SK-N-SH (cell line): ENCODE measurements around the gene AHCY. TPM values are rescaled to one million over a fixed set of nuclear protein-coding genes. Genes with fewer than 3 reads are reported as not detected.
"Not testable (repeated sequence)": the region's sequence is repeated elsewhere in the genome, so short reads cannot be mapped to it uniquely, and the experiment has no call there.

Experiments used
- CTCF ChIA-PET: fragments of 300-600, 350-600 bp; formaldehyde crosslinking; extraction: SDS; loops from one replicate; lab custom pipeline; 2021; lab: Yijun Ruan, JAX
- POLR2A ChIA-PET: fragments of 350-600 bp; sonication (Branson Sonifier 250); formaldehyde crosslinking; extraction: SDS; loops from one replicate; lab custom pipeline; 2020; ENCODE audit warnings: antibody characterized with exemption, inconsistent platforms; lab: Yijun Ruan, JAX
- DNase-seq: peaks from one replicate; pipeline ENCODE4 v3.0.0; 2012
- H2AFZ ChIP-seq: fragments of 200-600 bp; sonication (generic); 2 replicates; pipeline ENCODE4 v1.8.1; 2016; ENCODE audit warnings: antibody characterized with exemption, mild to moderate bottlenecking, low read depth
- H3F3A ChIP-seq: fragments of 200-600 bp; sonication (generic); replicated peaks from 2 replicates; pipeline ENCODE3; 2016; ENCODE audit warnings: antibody characterized with exemption, mild to moderate bottlenecking; ENCODE audit not compliant: insufficient read depth
- H3K27ac ChIP-seq, 2 experiments: fragments of 200-500 bp in 1 of 2; fragments of 200-600 bp in 1 of 2; sonication (Bioruptor generic) in 1 of 2; sonication (generic), shearing (Covaris generic) in 1 of 2; 2 replicates each; pipeline versions ENCODE4 v1.5.1 to v1.6.1; 2014 to 2016; ENCODE audit warnings: low read depth in 2 of 2, inconsistent platforms in 1 of 2, low read length in 1 of 2, mild to moderate bottlenecking in 1 of 2, mixed read lengths in 1 of 2
- H3K27me3 ChIP-seq: fragments of 200-600 bp; sonication (generic), shearing (Covaris generic); 2 replicates; pipeline ENCODE4 v1.6.1; 2016; ENCODE audit warnings: mixed run types; ENCODE audit not compliant: insufficient read depth
- H3K36me3 ChIP-seq, 2 experiments: fragments of 200-500 bp in 1 of 2; fragments of 200-600 bp in 1 of 2; sonication (Bioruptor generic) in 1 of 2; sonication (generic) in 1 of 2; replicated peaks in 1 of 2; 2 replicates each; pipeline versions ENCODE3 to v1.5.1; 2014 to 2016; ENCODE audit warnings: low read length in 1 of 2, mild to moderate bottlenecking in 1 of 2; ENCODE audit not compliant: insufficient read depth in 2 of 2, control insufficient read depth in 1 of 2
- H3K4me1 ChIP-seq, 2 experiments: fragments of 200-500 bp in 1 of 2; fragments of 200-600 bp in 1 of 2; sonication (Bioruptor generic) in 1 of 2; sonication (generic), shearing (Covaris generic) in 1 of 2; 2 replicates each; pipeline versions ENCODE4 v1.5.1 to v1.6.1; 2014 to 2016; ENCODE audit warnings: low read depth in 1 of 2, low read length in 1 of 2, mixed run types in 1 of 2; ENCODE audit not compliant: insufficient read depth in 2 of 2, control insufficient read depth in 1 of 2
- H3K4me2 ChIP-seq: fragments of 200-600 bp; sonication (generic), shearing (Covaris generic); 2 replicates; pipeline ENCODE4 v1.6.1; 2017; ENCODE audit warnings: mixed run types
- H3K4me3 ChIP-seq, 2 experiments: fragments of 200-500 bp in 1 of 2; fragments of 200-600 bp in 1 of 2; sonication (Bioruptor generic) in 1 of 2; sonication (generic), shearing (Covaris generic) in 1 of 2; 2 replicates each; pipeline versions ENCODE4 v1.5.1 to v1.8.1; 2014 to 2016; ENCODE audit warnings: low read depth in 2 of 2, inconsistent platforms in 1 of 2, low read length in 1 of 2, mild to moderate bottlenecking in 1 of 2, mixed read lengths in 1 of 2, moderate library complexity in 1 of 2
- H3K79me2 ChIP-seq: fragments of 200-600 bp; sonication (generic); 2 replicates; pipeline ENCODE4 v1.8.1; 2017; ENCODE audit warnings: mild to moderate bottlenecking; ENCODE audit not compliant: insufficient read depth
- H3K9ac ChIP-seq: fragments of 200-600 bp; sonication (generic); 2 replicates; pipeline ENCODE4 v1.6.1; 2017; ENCODE audit warnings: mixed run types
- H3K9me2 ChIP-seq: fragments of 200-600 bp; sonication (generic); 2 replicates; pipeline ENCODE4 v1.6.1; 2017; ENCODE audit warnings: mixed run types
- H3K9me3 ChIP-seq: fragments of 200-600 bp; sonication (generic); 2 replicates; pipeline ENCODE4 v1.6.1; 2017; ENCODE audit warnings: mixed run types, mild to moderate bottlenecking, moderate library complexity
- H4K20me1 ChIP-seq: fragments of 200-600 bp; sonication (generic); 2 replicates; pipeline ENCODE4 v1.6.1; 2017; ENCODE audit warnings: mild to moderate bottlenecking, mixed run types; ENCODE audit not compliant: insufficient read depth
- CTCF ChIP-seq: fragments of 200-600 bp; sonication (generic); IDR thresholded peaks from 2 replicates; pipeline ENCODE4 v1.6.1; 2017; ENCODE audit warnings: antibody characterized with exemption, mild to moderate bottlenecking, moderate library complexity
- ELF1 ChIP-seq: IDR thresholded peaks from 2 replicates; pipeline ENCODE4 v1.4.0; 2012
- EP300 ChIP-seq, 2 experiments: IDR thresholded peaks; 2 replicates each; pipeline versions ENCODE4 v1.4.0 to v1.6.1; 2012; ENCODE audit warnings: borderline replicate concordance in 1 of 2, low read depth in 1 of 2, low read length in 1 of 2
- FOXJ3 ChIP-seq: sonication (generic); formaldehyde crosslinking; IDR thresholded peaks from 2 replicates; pipeline ENCODE4 v1.5.1; 2020; ENCODE audit warnings: mild to moderate bottlenecking, missing genetic modification reagents
- FOXM1 ChIP-seq: IDR thresholded peaks from 2 replicates; pipeline ENCODE4 v1.4.0; 2012; ENCODE audit warnings: low read depth, mild to moderate bottlenecking
- GATA2 ChIP-seq: sonication (generic); formaldehyde crosslinking; IDR thresholded peaks from 2 replicates; pipeline ENCODE4 v1.5.0; 2020; ENCODE audit warnings: mild to moderate bottlenecking, missing genetic modification reagents
- MAX ChIP-seq: IDR thresholded peaks from 2 replicates; pipeline ENCODE4 v1.4.0; 2012; ENCODE audit warnings: low read depth
- MXI1 ChIP-seq: IDR thresholded peaks from 2 replicates; pipeline ENCODE4 v1.6.1; 2012; ENCODE audit warnings: mild to moderate bottlenecking, low read depth, low read length, improper control_type of control experiment
- NFIC ChIP-seq: IDR thresholded peaks from 2 replicates; pipeline ENCODE4 v1.4.0; 2012; ENCODE audit warnings: borderline replicate concordance
- RAD21 ChIP-seq: IDR thresholded peaks from 2 replicates; pipeline ENCODE4 v1.6.1; 2012; ENCODE audit warnings: mild to moderate bottlenecking, low read length
- RCOR1 ChIP-seq: fragments of 150-350 bp; IDR thresholded peaks from 2 replicates; pipeline ENCODE4 v1.6.1; 2017; ENCODE audit warnings: antibody characterized with exemption, low read length
- RFX5 ChIP-seq: IDR thresholded peaks from 2 replicates; pipeline ENCODE4 v1.6.1; 2012; ENCODE audit warnings: mild to moderate bottlenecking, improper control_type of control experiment, low read length
- RXRA ChIP-seq: IDR thresholded peaks from 2 replicates; pipeline ENCODE4 v1.4.0; 2012; ENCODE audit warnings: low read depth, mild to moderate bottlenecking, borderline replicate concordance
- SMC3 ChIP-seq: IDR thresholded peaks from 2 replicates; pipeline ENCODE4 v1.6.1; 2012; ENCODE audit warnings: low read depth, low read length, improper control_type of control experiment
- TAF1 ChIP-seq: IDR thresholded peaks from 2 replicates; pipeline ENCODE4 v1.6.1; 2012; ENCODE audit warnings: low read depth, mild to moderate bottlenecking, low read length, moderate library complexity, borderline replicate concordance
- TCF12 ChIP-seq: IDR thresholded peaks from 2 replicates; pipeline ENCODE4 v1.4.0; 2012
- TEAD4 ChIP-seq: IDR thresholded peaks from 2 replicates; pipeline ENCODE4 v1.4.0; 2012; ENCODE audit warnings: mild to moderate bottlenecking, borderline replicate concordance; ENCODE audit not compliant: insufficient read depth
- USF1 ChIP-seq: IDR thresholded peaks from 2 replicates; pipeline ENCODE4 v1.4.0; 2012; ENCODE audit warnings: low read depth, borderline replicate concordance
- YY1 ChIP-seq: IDR thresholded peaks from 2 replicates; pipeline ENCODE4 v1.4.0; 2012; ENCODE audit warnings: low read depth, mild to moderate bottlenecking
- WGBS: methylation state at CpG from one replicate; pipeline ENCODE4 v1.1.6; 2017; ENCODE audit warnings: low lambda C conversion rate; 5-methylcytosine and 5-hydroxymethylcytosine counted together
- polyA plus RNA-seq, 3 experiments: library from polyadenylated mRNA; depleted of rRNA; stranded (reverse); fragments of >200 nt; gene quantifications; 2 replicates each; pipeline ENCODE4 v1.2.3, GENCODE V29; 2012

The AHCY gene
- polyA plus RNA-seq, 1 of the 3 experiments (the other 2 are of a cell fraction) = 196 TPM

GRCh38 chr20:34254979-34255378, 48.2 kb downstream of the AHCY start:
- CTCF ChIA-PET = interaction anchor here (0.6 to 1.3 kb wide), 9 partner anchors 8 to 103 kb away, joined by 3 to 6 read pairs (median 3); no protein-coding TSS in a partner anchor
- Histone ChIP-seq H4K20me1 (no peaks in the 10 kb centered on the region), H3K4me1 (no peaks in the 10 kb centered on the region), H3K9ac (no peak overlapping the region), H3K27me3 (no peaks in the 10 kb centered on the region), H3F3A (peaks cover 5% of the 10 kb centered on the region), H3K27ac (no peak overlapping the region), H2AFZ (no peak overlapping the region), H3K9me2 (no peaks in the 10 kb centered on the region), H3K36me3 (no peaks in the 10 kb centered on the region), H3K4me3 (no peak overlapping the region), H3K4me2 (no peak overlapping the region), H3K9me3 (no peaks in the 10 kb centered on the region), H3K79me2 (no peaks in the 10 kb centered on the region)
- no peak for DNase-seq
- WGBS = 6% methylated on average over 1 of the region's 1 CpG
- no peak for TF ChIP-seq TCF12
- no peak for TF ChIP-seq USF1
- no peak for TF ChIP-seq RCOR1
- no peak for TF ChIP-seq ELF1
- no peak for TF ChIP-seq FOXJ3
- no peak for TF ChIP-seq RXRA
- TF ChIP-seq MXI1 = no peak
- TF ChIP-seq GATA2 = no peak
- TF ChIP-seq TEAD4 = no peak
- TF ChIP-seq TAF1 = no peak
- TF ChIP-seq MAX = no peak
- TF ChIP-seq YY1 = no peak
- TF ChIP-seq FOXM1 = no peak
- TF ChIP-seq CTCF = no peak
- no peak for TF ChIP-seq EP300 (IDR thresholded peaks at IDR 0.05; ENCODE audit: borderline replicate concordance in 1 of 2, low read depth in 1 of 2, low read length in 1 of 2)
- TF ChIP-seq SMC3 = no peak
- no peak for TF ChIP-seq RFX5
- no peak for TF ChIP-seq NFIC
- TF ChIP-seq RAD21 = no peak
- POLR2A ChIA-PET = no interaction called here

GRCh38 chr20:34252431-34253086, 50.6 kb downstream of the AHCY start:
- H3F3A ChIP-seq, H3K27ac ChIP-seq, H4K20me1 ChIP-seq, POLR2A ChIA-PET, H3K79me2 ChIP-seq, H3K9me3 ChIP-seq, H3K9me2 ChIP-seq, H3K4me3 ChIP-seq, H3K27me3 ChIP-seq, H3K4me2 ChIP-seq, H3K4me1 ChIP-seq, H3K36me3 ChIP-seq, H2AFZ ChIP-seq, H3K9ac ChIP-seq, DNase-seq: not testable (repeated sequence)
- WGBS = 74% methylated on average over 7 of the region's 7 CpGs
- CTCF ChIA-PET = interaction anchor here (2.0 kb wide), 1 partner anchor 60 kb away, joined by 5 read pairs; no protein-coding TSS in a partner anchor
